ENCODE measurements around the gene DISC1.
A peak's percentile ranks its signal among the peaks of the same experiment; 100 is the strongest.

The DISC1 gene

DNA sequence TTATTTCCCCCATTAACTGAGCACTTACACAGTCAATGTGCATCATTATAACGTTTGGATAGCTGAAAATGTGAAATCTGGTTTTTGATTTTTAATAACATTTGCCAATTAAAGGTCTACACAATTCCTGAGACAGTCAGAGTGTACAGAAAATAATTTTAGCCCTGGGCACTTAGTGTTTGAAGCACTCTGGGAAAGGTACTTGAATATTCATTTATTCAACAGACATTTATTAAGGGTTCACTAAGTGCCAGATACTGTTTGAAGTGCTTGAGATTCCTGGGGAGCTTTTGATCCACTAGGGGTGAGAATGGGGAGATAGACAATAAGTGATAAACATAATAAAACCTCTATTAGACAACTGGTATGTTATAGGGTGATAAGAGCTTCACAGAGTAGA is 141.8 kb downstream of the DISC1 start:
- no peak for DNase-seq (ENCODE audit: low read depth)
- TF ChIP-seq CTCF (conservative IDR thresholded peaks at IDR 0.05; ENCODE audit: low read depth, low read length) = no peak
- no peak overlapping the region for H3K4me3 ChIP-seq (ENCODE audit: low read depth, low read length)

GRCh38 chr1:231770506-231771175 is 144.1 kb downstream of the DISC1 start:
- no peak overlapping the region for H3K4me3 ChIP-seq (ENCODE audit: low read depth, low read length)
- TF ChIP-seq CTCF (conservative IDR thresholded peaks at IDR 0.05; ENCODE audit: low read depth, low read length) = no peak
- no peak for DNase-seq (ENCODE audit: low read depth)

DNA sequence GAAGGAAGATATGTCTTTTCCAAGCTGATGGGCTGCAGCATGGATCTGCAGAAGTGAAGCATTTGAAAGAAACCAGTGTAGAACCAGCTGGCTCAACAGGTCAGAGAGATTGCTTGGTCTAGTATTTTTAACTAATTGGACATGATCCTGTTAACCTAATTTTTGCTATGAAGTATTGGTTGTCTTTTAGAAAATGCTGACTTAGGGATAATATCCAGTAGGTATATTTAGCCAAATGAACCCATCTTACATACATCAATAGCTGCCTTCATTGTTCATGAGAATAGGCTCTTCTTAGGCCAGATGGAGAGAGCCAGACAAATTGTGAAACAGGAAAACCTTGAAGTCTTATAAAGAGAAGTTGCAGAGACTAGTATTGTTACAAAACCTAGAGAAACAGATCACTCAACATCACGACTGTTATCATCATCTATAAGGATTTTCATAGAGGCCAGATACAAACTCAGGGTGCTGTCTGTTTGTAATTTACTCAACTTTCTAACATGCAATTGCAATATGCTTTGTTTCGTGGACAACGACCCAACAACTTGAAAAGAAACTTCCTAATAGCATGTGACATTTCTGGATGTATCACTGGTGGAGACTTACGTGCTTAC is 148.2 kb downstream of the DISC1 start:
- DNase-seq (ENCODE audit: low read depth) = no peak
- H3K4me3 ChIP-seq (ENCODE audit: low read depth, low read length) = no peak overlapping the region
- TF ChIP-seq CTCF (conservative IDR thresholded peaks at IDR 0.05; ENCODE audit: low read depth, low read length) = no peak

DNA sequence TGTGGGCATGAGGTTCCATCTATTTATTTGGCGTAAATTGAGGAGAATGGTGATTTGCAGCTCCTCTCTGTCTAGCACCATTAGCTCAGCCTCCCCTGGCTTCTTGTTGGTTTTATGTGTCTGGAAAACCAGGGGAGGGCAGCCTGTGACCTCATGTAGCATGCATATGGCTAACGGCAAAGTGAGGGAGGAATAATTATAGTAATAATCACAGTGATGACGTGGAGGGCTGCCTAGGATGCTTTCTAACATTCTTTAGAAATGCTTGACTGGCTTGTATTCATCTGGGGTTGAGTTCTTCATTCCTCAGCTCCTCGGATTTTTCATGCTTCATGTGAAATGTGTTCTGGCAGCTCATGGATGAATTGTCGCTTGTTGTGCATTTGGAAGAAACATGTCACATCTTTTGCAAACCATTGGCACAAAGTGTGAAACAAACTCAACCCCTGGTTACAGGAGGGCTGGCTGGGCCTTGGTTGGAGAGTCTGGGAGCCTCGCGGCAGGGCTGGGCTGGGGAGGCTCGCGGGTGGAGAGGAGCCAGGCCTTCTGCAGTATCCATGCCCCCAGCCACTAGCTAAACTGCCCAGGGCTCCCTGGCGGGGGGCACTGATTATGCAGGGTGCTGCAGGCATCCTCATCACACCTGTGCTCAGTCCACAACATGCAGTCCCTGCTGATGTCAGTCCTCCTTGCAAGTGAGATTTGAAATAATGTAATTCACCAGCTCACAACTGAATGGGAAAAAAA is 149.6 kb downstream of the DISC1 start:
- H3K4me3 ChIP-seq (ENCODE audit: low read depth, low read length) = no peak overlapping the region
- DNase-seq (ENCODE audit: low read depth) = peak; percentile 64
- TF ChIP-seq CTCF (conservative IDR thresholded peaks at IDR 0.05; ENCODE audit: low read depth, low read length) = no peak

- H3K4me3 ChIP-seq (ENCODE audit: low read depth, low read length) = no peak overlapping the region
- no peak for TF ChIP-seq CTCF (conservative IDR thresholded peaks at IDR 0.05; ENCODE audit: low read depth, low read length)
- no peak for DNase-seq (ENCODE audit: low read depth)
Observed at GRCh38 chr1:231776757-231777062, 150.1 kb downstream of the DISC1 start.

GRCh38 chr1:231778009-231778719 is 151.6 kb downstream of the DISC1 start:
- TF ChIP-seq CTCF (conservative IDR thresholded peaks at IDR 0.05; ENCODE audit: low read depth, low read length) = no peak
- no peak overlapping the region for H3K4me3 ChIP-seq (ENCODE audit: low read depth, low read length)
- peak; percentile 61 for DNase-seq (ENCODE audit: low read depth)
